COLO668 (cell line): ENCODE data around the gene GPC6.

Experiments used
- DNase-seq: peaks from one replicate; lab custom pipeline; 2025; ENCODE audit not compliant: unreplicated experiment; lab: John Stamatoyannopoulos, UW

Gene GPC6

DNA sequence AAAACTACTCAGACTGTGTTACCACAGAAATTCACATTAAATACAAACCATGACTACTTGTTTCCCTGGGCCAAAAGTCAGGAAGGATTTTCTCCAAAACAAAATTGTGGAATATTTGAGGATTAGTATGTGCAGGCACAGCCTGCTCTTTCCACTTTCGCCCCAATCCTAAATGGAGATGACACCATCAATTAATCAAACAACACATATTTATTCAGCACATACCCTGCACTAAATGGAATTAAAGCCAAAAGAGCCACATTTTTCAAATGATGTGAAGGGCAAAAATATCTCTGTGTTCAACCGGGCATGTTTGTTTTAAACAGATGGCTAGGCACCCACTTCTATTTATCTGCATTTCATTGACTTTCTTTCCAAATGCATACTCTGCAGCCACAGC lies 729.8 kb downstream of the GPC6 start:
- no peak for DNase-seq

DNA sequence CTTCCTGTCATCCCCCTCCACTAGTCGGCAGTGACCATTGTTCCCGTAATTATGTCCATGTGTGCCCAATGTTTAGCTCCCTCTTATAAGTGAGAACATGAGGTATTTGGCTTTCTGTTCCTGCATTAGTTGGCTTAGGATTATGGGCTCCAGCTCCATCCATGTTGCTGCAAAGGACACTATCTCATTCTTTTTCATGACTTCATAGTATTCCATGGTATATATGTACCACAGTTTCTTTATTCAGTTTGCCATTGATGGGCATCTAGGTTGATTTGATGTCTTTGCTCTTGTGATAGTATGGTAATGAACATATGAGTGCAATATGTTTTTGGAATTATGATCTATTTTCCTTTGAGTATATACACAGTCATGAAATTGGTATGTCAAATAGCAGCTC lies 730.8 kb downstream of the GPC6 start:
- no peak for DNase-seq

DNA sequence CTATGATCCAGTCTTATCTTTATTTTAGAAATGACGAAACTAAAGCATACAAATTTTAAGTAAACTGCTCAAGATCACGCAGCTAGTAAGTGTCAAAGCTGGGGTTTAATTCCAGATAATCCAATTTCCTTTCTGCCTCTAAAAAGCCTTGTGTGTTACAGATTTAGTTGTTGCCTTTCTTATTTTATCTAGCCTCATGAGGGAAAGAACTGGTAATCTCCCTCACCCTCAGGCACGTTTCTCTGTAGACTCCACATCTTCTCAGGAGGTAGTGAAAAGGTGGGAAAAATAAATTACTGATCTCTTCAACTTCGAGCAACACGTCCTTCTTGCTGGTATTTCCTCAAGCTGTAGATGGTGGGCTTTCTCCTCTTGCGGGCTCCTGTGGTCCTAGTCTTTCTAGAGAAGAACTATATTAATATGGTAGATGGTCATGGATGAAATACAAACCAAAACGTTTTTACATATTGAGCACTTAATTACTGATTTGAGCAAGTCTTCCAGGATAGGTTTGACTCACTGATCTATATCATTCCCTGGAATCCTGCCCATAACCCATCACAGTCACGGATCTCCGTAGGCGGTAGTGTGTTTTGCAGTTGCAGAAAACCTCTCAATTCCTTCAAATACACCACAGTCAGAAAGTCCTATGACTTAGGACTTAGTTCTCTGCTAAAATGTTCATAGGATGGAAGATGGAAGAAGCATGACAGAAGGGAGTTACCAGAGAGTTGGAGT lies 733.4 kb downstream of the GPC6 start:
- no peak for DNase-seq

DNA sequence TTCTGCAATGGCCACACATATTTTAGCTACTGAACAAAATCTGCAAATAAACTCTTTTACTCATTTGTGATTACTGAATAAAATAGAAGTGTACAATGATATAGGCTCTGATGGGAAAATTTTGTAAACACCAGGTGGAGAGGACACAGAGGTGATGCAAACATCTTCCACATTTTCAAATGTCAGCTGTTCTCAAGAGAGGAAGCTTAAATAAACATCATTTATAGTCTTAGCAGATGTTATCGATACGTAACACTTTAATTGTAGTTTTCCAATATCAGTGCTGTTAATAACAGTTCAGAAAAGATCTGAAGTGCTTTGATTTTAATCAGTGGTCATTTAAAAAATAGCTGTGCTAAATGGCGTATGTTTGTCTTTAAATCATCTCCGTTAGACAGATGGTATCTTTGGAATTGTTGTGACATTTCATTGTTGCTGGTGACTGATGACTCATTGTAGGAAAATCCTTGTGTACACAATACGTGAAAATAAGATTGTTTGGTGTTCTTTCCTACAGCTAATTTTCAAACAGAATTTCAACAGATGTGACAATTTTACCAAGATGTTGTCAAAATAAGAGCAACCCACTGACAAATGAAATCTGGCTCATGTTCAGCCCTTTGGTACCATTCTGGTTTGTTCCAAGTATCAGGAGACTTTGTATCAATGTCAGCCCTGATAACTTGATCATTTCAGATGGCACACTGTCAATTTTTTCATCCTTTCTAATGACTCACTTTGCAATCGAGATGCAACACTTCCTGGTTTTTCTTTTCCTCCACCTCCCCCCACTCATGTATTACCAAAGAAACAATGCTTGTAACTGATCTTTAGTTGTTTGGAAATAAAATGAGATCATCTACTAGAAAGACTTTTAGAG lies 736.9 kb downstream of the GPC6 start:
- no peak for DNase-seq

DNA sequence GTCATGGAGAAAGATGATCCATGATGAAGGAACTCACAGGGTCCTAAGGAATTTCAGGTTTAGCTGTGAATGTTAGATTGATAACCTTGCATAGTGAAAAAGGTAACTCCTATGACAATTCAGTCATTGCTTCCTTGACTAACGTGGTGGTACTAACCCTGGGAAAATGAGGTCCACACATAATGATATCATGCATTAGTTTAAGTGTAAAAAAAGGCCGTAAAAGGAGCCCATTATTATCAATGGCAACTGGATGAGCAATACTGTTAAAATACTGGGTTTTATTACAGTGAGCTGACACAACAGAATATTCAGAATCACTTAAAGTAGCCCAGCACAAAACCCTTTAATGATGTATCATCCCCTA lies 737.5 kb downstream of the GPC6 start:
- DNase-seq: no peak

DNA sequence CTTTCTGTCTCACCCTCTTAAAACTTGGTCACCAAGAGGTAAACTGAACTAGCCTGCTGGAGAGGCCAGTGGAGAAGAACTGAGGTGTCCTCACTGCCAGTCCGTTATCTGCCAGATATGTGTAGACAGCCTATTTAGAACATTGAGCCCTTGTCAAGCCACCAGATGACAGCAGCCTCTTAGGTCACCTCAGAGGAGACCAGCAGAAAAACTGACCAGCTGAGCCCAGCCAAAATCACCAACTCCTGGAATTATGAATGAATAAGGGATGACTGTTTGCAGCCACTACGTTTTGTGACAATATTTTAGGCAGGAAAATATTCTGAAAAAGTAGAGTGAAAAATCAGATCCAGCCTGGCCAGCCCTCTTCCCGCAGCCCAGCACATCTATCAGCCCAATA lies 739.0 kb downstream of the GPC6 start:
- no peak for DNase-seq

DNA sequence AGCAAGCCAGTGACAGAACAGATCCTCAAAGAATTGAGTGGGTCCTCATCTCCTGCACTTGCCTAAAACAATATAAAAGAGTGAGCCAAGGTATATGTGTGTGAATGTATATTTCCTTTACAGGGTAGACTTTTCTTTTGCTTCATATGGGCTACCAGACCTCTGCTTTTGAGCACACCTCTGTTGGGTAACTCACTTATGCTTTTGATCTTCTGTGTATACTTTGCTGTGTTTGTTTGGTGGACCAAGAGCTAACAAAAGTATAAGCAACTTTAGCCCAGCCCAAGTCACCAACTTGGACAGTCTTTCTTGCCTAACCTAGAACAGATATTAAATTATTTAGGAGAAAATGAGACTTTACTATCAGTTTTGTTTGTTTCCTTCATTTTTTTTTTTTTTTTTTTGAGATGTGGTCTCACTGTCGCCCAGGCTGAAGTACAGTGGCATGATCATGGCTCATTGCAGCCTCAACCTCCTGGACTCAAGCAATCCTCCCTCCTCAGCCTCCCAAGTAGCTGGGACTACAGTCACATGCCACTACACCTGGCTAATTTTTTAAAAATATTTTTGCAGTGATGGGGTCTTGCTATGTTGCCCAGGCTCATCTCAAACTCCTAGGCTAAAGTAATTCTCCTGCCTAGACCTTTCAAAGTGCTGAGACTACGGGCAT lies 739.8 kb downstream of the GPC6 start:
- DNase-seq: no peak

DNA sequence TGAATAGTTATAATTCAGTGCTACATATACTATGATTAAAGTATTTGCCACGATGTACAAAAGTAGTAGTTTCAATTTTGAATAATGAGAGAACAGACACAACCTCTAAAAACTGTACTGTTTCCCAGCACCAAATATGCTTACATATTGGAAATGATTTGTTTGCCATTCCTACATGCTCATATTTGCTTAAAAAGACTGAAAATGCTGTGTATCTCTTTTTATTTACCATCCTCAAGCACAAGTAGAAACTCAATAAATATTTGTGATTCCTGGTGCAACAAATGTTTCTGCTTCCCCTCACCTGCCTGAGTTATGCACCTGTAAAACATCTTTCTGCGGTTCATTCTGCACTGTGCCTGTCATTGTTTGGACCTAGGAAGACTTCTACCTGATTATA lies 740.7 kb downstream of the GPC6 start:
- no peak for DNase-seq

DNA sequence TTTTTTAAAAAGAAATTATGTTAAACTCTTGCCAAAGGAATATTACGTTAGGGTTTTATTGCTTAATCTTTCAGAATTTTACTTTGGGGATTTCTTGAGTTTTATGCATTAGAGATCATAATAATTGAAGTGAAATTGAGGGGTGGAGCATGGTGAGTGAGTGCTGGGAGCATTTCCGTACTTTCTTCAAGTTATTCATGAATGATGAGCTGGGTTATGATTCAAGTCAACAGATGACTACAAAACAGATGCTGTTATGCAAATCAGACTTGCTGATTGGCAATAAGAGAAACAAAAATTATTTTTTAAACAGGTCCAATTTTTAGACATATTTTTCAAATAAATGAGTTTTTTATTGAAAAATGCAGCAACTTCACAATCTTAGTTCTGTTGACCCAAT lies 748.6 kb downstream of the GPC6 start:
- no peak for DNase-seq

DNA sequence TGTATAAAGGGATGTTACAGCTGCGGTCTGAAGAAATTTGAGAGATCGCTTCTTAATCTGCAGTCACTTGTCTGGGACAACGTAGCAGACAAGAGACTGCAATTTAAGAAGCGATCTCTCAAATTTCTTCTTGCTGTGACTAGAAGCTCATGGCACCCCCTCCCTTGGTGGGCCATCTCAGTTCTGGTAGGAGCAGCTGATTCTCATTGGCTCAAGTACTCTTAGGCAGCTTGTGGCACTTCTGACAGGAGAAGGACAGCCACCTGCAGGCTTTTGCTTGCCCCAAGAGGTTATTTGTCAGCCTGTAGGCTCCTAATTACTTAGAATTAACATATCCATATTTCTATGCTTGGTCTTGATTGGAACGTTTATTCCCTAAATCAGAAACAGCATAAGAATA lies 749.9 kb downstream of the GPC6 start:
- no peak for DNase-seq

DNA sequence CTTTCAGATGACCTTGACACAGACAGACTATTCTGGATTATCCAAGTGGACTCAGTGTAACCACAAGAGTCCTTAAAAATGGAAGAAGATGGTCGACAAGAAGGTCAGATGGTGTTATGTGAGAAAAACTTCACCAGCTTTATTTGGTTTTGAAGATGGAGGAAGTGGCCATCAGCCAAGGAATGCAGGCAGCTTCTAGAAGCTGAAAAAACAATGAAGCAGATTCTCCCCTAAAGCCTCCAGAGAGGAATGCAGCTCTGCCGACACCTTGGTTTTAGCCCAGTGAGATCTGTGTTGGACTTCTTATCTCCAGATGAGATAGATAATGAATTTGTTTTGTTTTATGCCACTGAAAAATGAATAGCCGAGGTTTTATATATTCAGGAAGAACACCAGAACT lies 751.4 kb downstream of the GPC6 start:
- DNase-seq: no peak

DNA sequence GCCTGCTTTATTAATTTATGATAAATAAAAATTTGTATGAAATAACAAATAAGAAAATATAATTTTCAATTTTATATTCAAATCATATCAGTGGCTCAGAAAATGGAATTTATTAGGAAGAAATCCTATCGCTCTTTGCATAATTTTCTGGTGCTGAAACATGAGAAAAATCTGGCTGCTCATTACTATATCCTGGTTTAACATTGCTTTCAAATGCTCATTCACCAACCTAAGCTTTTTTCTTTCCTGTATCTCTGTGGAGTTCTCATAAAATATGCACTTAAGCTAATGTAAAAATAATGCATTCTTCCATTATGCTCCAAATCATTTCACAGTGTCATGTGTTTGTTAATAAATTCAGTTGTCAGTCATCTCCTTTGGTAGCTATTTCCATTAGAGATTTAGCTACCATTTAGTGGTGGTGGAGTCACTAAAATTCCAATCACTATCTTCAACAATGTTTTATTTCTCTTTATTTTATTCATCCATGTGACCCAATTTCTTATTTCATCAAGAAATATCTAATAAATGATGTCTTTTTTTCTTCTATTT lies 754.9 kb downstream of the GPC6 start:
- DNase-seq: no peak

DNA sequence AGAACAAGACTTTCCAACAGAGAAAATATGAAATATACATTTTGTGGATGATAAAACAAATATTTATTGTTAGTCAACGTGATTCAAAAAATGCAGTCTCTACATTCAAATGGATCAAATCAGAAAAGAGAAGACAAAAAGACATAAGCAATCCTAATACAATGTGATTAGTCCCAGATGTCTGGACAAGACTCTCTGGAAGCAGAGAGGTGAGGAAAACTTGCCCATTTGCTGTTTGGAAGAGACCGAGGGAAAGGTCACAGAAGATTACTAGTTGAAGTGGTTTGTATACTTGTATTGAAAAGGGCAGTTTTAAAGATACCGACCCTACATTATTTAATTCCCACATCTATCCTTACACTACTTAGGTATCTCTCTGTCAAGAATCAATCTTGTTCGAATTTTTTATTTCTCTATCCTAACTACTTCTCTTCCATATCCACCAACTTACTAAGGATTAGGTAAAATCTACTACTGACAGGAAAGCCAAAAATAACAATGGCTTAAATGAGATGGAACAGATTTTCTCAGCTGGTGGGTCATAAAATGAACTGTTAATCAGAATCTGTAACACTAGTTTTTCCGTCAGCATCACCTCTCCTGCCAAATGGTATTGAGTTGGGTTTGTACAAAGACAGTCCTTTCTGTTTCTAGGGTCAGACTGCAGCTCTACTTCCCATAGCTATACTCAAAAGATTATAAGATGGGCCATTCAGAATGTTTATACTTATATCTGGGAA lies 755.7 kb downstream of the GPC6 start:
- DNase-seq: no peak

DNA sequence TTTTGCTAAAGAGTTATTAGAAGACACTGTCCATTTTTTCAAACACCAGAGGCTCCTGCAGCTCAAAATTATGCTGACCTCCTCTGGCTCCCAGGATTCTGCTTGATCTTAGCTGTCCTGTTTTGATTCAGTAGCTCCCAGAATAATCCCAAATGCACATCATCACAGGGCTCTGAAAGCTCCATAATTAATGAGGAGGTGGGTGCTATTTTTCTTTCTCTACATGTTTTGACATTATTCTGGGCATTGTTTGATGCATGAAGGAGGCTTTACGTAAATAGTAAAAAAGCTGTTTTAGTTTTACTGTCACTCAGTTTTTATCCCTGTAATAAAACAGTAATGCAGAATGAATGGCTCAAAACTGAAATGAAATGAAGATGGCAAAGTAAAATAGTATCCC lies 757.4 kb downstream of the GPC6 start:
- DNase-seq: no peak

DNA sequence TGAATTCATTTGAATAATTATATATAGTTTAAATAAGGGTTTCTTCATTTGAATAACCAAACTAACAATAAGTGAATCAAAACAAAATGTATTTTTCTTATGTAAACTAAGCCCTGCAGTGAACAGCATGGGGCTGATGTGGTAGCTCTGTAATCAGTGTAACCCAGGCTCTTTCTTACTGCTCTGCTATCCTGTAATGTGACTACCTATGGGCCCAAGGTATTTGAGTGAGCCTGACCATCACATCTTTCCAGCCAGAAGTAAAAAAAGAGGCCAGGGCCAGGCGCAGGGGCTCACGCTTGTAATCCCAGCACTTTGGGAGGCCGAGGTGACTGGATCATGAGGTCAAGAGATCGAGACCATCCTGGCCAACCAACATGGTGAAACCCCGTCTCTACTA lies 758.3 kb downstream of the GPC6 start:
- no peak for DNase-seq

DNA sequence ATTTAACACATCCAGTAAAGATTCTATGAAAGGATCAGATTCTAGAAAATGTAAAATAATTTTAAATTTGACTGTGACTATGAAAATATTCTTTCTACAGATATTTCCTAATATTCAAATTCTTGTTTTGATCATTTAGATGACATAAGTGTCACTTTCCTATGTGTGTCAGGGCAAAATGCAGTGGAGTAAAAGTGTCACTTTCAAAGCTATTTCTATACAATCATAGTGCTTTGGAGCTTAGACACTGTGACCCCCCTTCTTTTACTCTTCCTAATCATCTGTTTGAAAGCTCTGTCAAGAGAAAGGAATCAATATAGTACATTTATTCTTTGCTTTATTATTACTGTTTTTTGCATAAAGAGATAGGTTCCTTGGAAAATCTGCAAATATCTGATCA lies 760.9 kb downstream of the GPC6 start:
- DNase-seq: no peak

DNA sequence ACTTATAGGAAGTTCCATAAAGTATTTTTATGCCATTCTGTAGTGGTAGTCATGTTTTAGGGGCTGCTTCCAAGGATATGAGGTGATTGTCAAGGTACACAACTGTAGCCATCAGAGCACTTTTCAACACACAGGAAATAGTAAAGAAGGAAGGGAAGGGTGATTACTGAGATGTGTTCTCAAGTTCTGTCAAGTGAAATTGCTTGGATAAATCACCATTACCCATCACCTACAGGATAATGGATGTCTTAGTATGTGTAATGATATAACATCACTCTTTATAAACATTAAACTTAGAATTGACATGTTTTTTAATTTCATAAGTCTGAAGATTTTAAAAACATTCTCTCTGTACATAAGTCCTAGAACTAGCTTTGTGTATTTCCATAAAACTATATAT lies 765.0 kb downstream of the GPC6 start:
- no peak for DNase-seq

DNA sequence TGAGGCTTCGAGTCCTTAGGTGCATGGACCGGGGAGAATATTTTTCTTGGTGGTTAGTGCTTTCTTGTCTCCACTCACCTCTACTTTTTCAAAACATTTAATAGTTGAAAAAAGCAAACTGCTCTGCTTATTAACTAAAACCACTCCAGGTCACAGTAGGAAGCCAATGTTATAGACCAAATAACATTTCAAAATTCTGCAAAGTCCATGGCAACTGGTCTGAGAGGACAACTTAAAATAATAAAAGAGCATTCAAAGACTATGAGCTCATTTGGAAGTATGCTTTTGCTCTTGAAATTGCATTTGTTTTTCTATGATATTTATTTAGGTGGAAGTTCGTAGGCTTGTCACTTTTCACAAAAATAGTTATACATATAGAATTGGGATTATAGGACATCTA lies 769.9 kb downstream of the GPC6 start:
- DNase-seq: no peak

DNA sequence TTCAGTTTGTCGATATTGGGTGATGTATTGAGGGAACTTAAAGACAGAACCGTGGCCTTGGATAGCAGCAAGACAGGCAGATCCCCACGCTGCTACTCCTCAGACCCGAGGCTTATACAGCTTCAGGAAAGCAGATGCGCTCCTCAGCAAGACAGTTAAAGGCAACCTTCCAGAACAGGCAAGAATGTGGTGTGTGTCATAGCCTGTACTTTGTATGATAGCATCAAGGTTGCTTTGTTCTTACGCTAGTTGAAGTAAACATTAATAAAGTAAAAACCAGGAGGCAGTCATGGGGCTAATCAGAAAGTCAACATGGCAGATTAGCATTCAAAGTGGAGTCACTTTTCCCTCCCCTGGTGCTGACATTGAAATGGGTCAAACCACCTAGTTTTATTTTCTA lies 779.7 kb downstream of the GPC6 start:
- no peak for DNase-seq

DNA sequence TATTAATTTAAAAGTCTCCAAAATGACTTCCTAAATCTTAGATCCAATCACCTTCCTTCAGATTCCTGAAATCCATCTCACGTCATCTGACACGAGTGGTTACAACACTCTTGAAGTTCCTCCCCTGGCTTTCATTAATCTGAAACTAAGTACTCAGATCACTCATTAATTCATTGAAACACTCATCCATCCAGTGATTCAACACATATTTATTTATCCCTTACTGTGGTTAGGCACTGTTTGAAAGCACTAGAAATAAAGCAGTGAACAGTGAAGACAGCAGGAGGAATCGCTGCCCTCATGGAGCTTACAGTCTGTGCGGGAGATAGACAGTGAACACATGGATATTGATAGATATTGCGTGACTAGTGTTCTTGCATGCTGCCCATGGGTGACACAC lies 780.5 kb downstream of the GPC6 start:
- DNase-seq: no peak

DNA sequence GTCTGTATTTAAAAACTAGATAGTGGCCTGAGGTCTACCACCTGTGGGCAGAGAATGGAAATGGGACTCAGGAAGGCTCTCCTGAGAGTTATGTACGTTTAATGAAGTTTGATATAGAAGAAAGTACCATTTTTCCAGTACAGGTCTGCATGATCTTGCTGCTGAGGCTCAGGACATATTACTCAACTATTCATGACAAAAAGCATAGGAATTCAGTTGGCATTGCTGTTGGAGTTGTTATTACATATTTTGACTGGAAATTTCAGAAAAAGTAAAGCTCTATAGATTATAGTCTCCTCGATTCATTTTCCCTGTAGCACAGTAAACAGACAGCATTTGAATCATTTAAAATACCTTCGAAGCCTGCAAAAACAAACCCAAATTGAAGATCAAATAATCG lies 783.1 kb downstream of the GPC6 start:
- no peak for DNase-seq
